Right hindlimb (tissue), 1 donor: ENCODE results near the gene ALDH3B2.
"Not testable (repeated sequence)": the region's sequence is repeated elsewhere in the genome, so short reads cannot be mapped to it uniquely, and the experiment has no call there.

ENCODE experiments used
- DNase-seq: peaks from one replicate; pipeline ENCODE4 v3.0.0-alpha.2; 2018

ALDH3B2 gene

GRCh38 chr11:67641338-67642172, 32.9 kb downstream of the ALDH3B2 start:
- DNase-seq, result peak; percentile 15

GRCh38 chr11:67640758-67641337, 33.6 kb downstream of the ALDH3B2 start:
- DNase-seq, result no peak

- DNase-seq, result peak; percentile 59
Observed at GRCh38 chr11:67640021-67640757, 34.2 kb downstream of the ALDH3B2 start.

GRCh38 chr11:67639438-67639859, 35.0 kb downstream of the ALDH3B2 start, which contains the start of gene TBX10:
Gene TBX10, minus strand, starts transcription at chr11:67639763. Its CDS starts 291 bp downstream, at chr11:67639472.
- no peak for DNase-seq

GRCh38 chr11:67638535-67639437, 35.6 kb downstream of the ALDH3B2 start:
- no peak for DNase-seq

GRCh38 chr11:67637441-67637840, 37.0 kb downstream of the ALDH3B2 start:
- DNase-seq, result not testable (repeated sequence)

- no peak for DNase-seq
Observed at GRCh38 chr11:67636962-67637361, 37.5 kb downstream of the ALDH3B2 start.

GRCh38 chr11:67635231-67635521, 39.2 kb downstream of the ALDH3B2 start:
- DNase-seq, result no peak

- peak; percentile 13 for DNase-seq
Observed at GRCh38 chr11:67634366-67635230, 39.8 kb downstream of the ALDH3B2 start.

GRCh38 chr11:67633758-67634365, 40.6 kb downstream of the ALDH3B2 start:
- DNase-seq, result peak; percentile 17

GRCh38 chr11:67632982-67633755, 41.3 kb downstream of the ALDH3B2 start:
- peak; percentile 17 for DNase-seq

- peak; percentile 24 for DNase-seq
Observed at GRCh38 chr11:67632175-67632981, 42.0 kb downstream of the ALDH3B2 start.

- DNase-seq, result no peak
Observed at GRCh38 chr11:67631853-67632174, 42.6 kb downstream of the ALDH3B2 start.

GRCh38 chr11:67631411-67631810, 43.0 kb downstream of the ALDH3B2 start:
- peak; percentile 46 for DNase-seq

GRCh38 chr11:67630943-67631331, 43.5 kb downstream of the ALDH3B2 start:
- DNase-seq, result no peak

- peak; percentile 100 for DNase-seq
Observed at GRCh38 chr11:67630228-67630942, 44.0 kb downstream of the ALDH3B2 start.

GRCh38 chr11:67629386-67630227, 44.8 kb downstream of the ALDH3B2 start, which contains the start of gene NUDT8:
Gene NUDT8, minus strand, starts transcription at chr11:67629937. Its CDS starts 26 bp downstream, at chr11:67629911.
- DNase-seq, result peak; percentile 85
